Esophagus (tissue), 2 donors: Measurements from ENCODE around the gene DCN. TPM values are rescaled to one million over a fixed set of nuclear protein-coding genes. Genes with fewer than 3 reads are reported as not detected.

Experiments used
- H3K27ac ChIP-seq, 2 donors: one replicate each; pipeline ENCODE4 v1.5.1; 2013; ENCODE audit warnings: low read depth in 2 of 2, mild to moderate bottlenecking in 2 of 2, inconsistent platforms in 1 of 2, low read length in 1 of 2, moderate library complexity in 1 of 2
- H3K27me3 ChIP-seq, 2 donors: one replicate each; pipeline ENCODE4 v1.6.1; 2013; ENCODE audit warnings: low read length in 2 of 2, control low read depth in 1 of 2, mild to moderate bottlenecking in 1 of 2; ENCODE audit not compliant: insufficient read depth in 2 of 2, control insufficient read depth in 1 of 2
- H3K36me3 ChIP-seq, 2 donors: one replicate each; pipeline ENCODE4 v1.6.1; 2013; ENCODE audit warnings: low read length in 1 of 2; ENCODE audit not compliant: control insufficient read depth in 2 of 2, insufficient read depth in 2 of 2
- H3K4me1 ChIP-seq, 2 donors: one replicate each; pipeline ENCODE4 v1.6.1; 2013; ENCODE audit warnings: low read length in 1 of 2; ENCODE audit not compliant: control insufficient read depth in 2 of 2, insufficient read depth in 2 of 2
- H3K4me3 ChIP-seq, 2 donors: one replicate each; pipeline ENCODE4 v1.5.1; 2013; ENCODE audit warnings: low read length in 2 of 2, mild to moderate bottlenecking in 2 of 2, low read depth in 1 of 2, moderate library complexity in 1 of 2
- H3K9me3 ChIP-seq, 2 donors: one replicate each; pipeline ENCODE4 v1.6.1; 2013; ENCODE audit warnings: mild to moderate bottlenecking in 2 of 2, low read depth in 1 of 2, low read length in 1 of 2, moderate library complexity in 1 of 2; ENCODE audit not compliant: control insufficient read depth in 2 of 2, insufficient read depth in 1 of 2
- WGBS, 2 donors: extraction: QIAGEN DNeasy Blood & Tissue Kit; methylation state at CpG; one replicate each; pipeline ENCODE4 v1.1.7; 2013; 5-methylcytosine and 5-hydroxymethylcytosine counted together
- polyA plus RNA-seq, 2 donors: library from polyadenylated mRNA; stranded (reverse); fragments of 200-250 nt; gene quantifications; one replicate each; pipeline ENCODE4 v1.2.3, GENCODE V29; 2013
- donor health status: healthy with polysubstance abuse.
- donor health status: Bipolar disorder and iron deficiency.

The DCN gene
- 100 to 1,000 TPM in 1 of 2 donors, 10 to 100 TPM in 1; 41.1 to 152 TPM for polyA plus RNA-seq

- no peaks in the 10 kb centered on the region for H3K9me3 ChIP-seq
- H3K4me1 ChIP-seq = no peaks in the 10 kb centered on the region
- no peaks in the 10 kb centered on the region for H3K36me3 ChIP-seq
- 30 to 48% methylated on average over 4 of the region's 4 CpGs for WGBS, 2 donors
- H3K4me3 ChIP-seq = peak within 1 kb of the TSS in 1 of 2 donors; percentile 31
- H3K27me3 ChIP-seq = no peaks in the 10 kb centered on the region
- H3K27ac ChIP-seq = peak within 1 kb of the TSS in 1 of 2 donors; percentile 68
These were observed at the start of gene DCN for GRCh38 chr12:91182636-91183455. DCN (minus strand) TSS chr12:91182817; CDS start chr12:91178552, 4,265 bp downstream.

GRCh38 chr12:91230841-91231240 lies 48.2 kb upstream of the DCN start:
- Histone ChIP-seq H3K4me3 (no peak overlapping the region), H3K9me3 (no peaks in the 10 kb centered on the region)

GRCh38 chr12:91226951-91227350 lies 44.3 kb upstream of the DCN start:
- Histone ChIP-seq H3K4me1 (no peaks in the 10 kb centered on the region), H3K4me3 (no peak overlapping the region), H3K36me3 (no peaks in the 10 kb centered on the region), H3K27ac (no peak overlapping the region), H3K9me3 (no peaks in the 10 kb centered on the region), H3K27me3 (no peaks in the 10 kb centered on the region)
- WGBS, 2 donors = 72 to 75% methylated on average over 1 of the region's 1 CpG

More at GRCh38 chr12:91230841-91231240, 48.2 kb upstream of the DCN start:
- Histone ChIP-seq H3K36me3 (no peaks in the 10 kb centered on the region), H3K4me1 (no peaks in the 10 kb centered on the region), H3K27me3 (no peaks in the 10 kb centered on the region), H3K27ac (no peak overlapping the region)

- H3K4me3 ChIP-seq = no peak overlapping the region
- H3K27ac ChIP-seq = no peak overlapping the region
- H3K36me3 ChIP-seq = no peaks in the 10 kb centered on the region
- WGBS, 2 donors = 77 to 92% methylated on average over 1 of the region's 1 CpG
- H3K9me3 ChIP-seq = no peaks in the 10 kb centered on the region
- no peaks in the 10 kb centered on the region for H3K27me3 ChIP-seq
- H3K4me1 ChIP-seq = no peaks in the 10 kb centered on the region
These were observed 42.7 kb upstream of the DCN start for GRCh38 chr12:91225316-91225715.

- WGBS, 2 donors = 70 to 82% methylated on average over 1 of the region's 1 CpG
- Histone ChIP-seq H3K27me3 (no peaks in the 10 kb centered on the region), H3K27ac (no peak overlapping the region)
These were observed 41.8 kb upstream of the DCN start for GRCh38 chr12:91224401-91224800.

GRCh38 chr12:91222746-91223145 lies 40.1 kb upstream of the DCN start:
- Histone ChIP-seq H3K4me1 (no peaks in the 10 kb centered on the region), H3K36me3 (no peaks in the 10 kb centered on the region), H3K27ac (no peak overlapping the region), H3K27me3 (no peaks in the 10 kb centered on the region), H3K4me3 (no peak overlapping the region), H3K9me3 (no peaks in the 10 kb centered on the region)
- 73 to 76% methylated on average over 3 of the region's 3 CpGs for whole genome bisulfite sequencing, 2 donors

More at GRCh38 chr12:91224401-91224800, 41.8 kb upstream of the DCN start:
- Histone ChIP-seq H3K4me1 (no peaks in the 10 kb centered on the region), H3K9me3 (no peaks in the 10 kb centered on the region), H3K4me3 (no peak overlapping the region), H3K36me3 (no peaks in the 10 kb centered on the region)

GRCh38 chr12:91219919-91220318 lies 37.3 kb upstream of the DCN start:
- no peaks in the 10 kb centered on the region for H3K27me3 ChIP-seq
- H3K4me1 ChIP-seq = no peaks in the 10 kb centered on the region
- WGBS, 2 donors = 41 to 63% methylated on average over 1 of the region's 1 CpG
- H3K27ac ChIP-seq = peak overlapping the region in 1 of 2 donors; percentile 42
- H3K9me3 ChIP-seq = no peaks in the 10 kb centered on the region
- no peaks in the 10 kb centered on the region for H3K36me3 ChIP-seq
- H3K4me3 ChIP-seq = no peak overlapping the region

- no peak overlapping the region for H3K4me3 ChIP-seq
These were observed 36.9 kb upstream of the DCN start for GRCh38 chr12:91219511-91219910.

GRCh38 chr12:91216871-91217270 lies 34.3 kb upstream of the DCN start:
- Histone ChIP-seq H3K9me3 (no peaks in the 10 kb centered on the region), H3K4me1 (no peaks in the 10 kb centered on the region), H3K27ac (no peak overlapping the region), H3K36me3 (no peaks in the 10 kb centered on the region), H3K4me3 (no peak overlapping the region), H3K27me3 (no peaks in the 10 kb centered on the region)
- WGBS, 2 donors = 92 to 93% methylated on average over 2 of the region's 2 CpGs

More at GRCh38 chr12:91219511-91219910, 36.9 kb upstream of the DCN start:
- Histone ChIP-seq H3K4me1 (no peaks in the 10 kb centered on the region), H3K27me3 (no peaks in the 10 kb centered on the region), H3K9me3 (no peaks in the 10 kb centered on the region), H3K27ac (peak overlapping the region; percentile 42 to 51), H3K36me3 (no peaks in the 10 kb centered on the region)

GRCh38 chr12:91215940-91216454 lies 33.4 kb upstream of the DCN start:
- no peak overlapping the region for H3K4me3 ChIP-seq
- no peaks in the 10 kb centered on the region for H3K9me3 ChIP-seq
- H3K27me3 ChIP-seq = no peaks in the 10 kb centered on the region
- WGBS, 2 donors = 67 to 70% methylated on average over 3 of the region's 3 CpGs
- H3K4me1 ChIP-seq = no peaks in the 10 kb centered on the region
- H3K36me3 ChIP-seq = no peaks in the 10 kb centered on the region
- no peak overlapping the region for H3K27ac ChIP-seq
